GM19099 (cell line): ENCODE results near the gene CCNJL.

Source experiments
- POLR2A ChIP-seq: IDR thresholded peaks from 3 replicates; pipeline ENCODE4 v1.6.1; 2011; ENCODE audit warnings: low read depth; ENCODE audit not compliant: insufficient read length; ENCODE audit errors: extremely low read depth

Gene CCNJL

GRCh38 chr5:160303690-160304089, 8.7 kb downstream of the CCNJL start:
- TF ChIP-seq POLR2A: no peak

DNA sequence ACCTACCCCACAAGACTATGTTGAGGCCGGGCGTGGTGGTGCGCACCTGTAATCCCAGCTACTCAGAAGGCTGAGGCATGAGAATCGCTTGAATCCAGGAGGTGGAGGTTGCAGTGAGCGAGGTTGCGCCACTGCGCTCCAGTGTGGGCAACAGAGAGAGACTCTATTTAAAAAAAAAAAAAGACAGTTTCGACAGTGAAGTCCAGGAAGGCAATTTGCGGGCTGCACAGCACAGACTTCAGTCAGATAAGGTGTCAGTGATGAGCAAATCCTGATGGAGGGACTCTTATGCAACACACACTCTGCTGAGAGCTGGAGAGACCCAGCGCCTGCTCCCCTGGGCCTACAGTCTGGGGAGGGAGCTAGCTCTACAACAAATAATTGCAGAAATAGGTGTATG, 14.2 kb downstream of the CCNJL start:
- TF ChIP-seq POLR2A: no peak

DNA sequence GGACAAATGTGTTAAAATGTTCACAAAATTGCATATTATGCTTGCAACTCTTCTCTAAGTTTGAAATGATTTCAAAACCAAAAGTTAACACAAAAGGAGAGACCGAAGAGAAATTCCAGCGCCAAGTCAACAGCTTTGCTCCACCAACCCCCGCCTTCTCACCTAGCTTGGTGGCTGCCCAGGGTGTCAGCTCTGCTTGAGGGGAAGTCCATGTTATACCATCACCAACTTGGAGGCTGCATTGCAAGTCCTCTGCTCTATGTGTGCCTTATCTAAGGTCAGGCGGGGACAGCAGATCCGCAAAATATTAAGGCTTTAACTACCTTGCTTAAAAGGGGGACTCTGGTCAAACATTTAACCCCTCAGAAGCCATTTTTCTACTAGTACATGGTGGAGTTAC, 14.6 kb downstream of the CCNJL start:
- no peak for TF ChIP-seq POLR2A

- no peak for TF ChIP-seq POLR2A
These were observed 15.4 kb downstream of the CCNJL start for GRCh38 chr5:160297004-160297403.

- TF ChIP-seq POLR2A: no peak
These were observed 15.9 kb downstream of the CCNJL start for GRCh38 chr5:160296496-160296895.

DNA sequence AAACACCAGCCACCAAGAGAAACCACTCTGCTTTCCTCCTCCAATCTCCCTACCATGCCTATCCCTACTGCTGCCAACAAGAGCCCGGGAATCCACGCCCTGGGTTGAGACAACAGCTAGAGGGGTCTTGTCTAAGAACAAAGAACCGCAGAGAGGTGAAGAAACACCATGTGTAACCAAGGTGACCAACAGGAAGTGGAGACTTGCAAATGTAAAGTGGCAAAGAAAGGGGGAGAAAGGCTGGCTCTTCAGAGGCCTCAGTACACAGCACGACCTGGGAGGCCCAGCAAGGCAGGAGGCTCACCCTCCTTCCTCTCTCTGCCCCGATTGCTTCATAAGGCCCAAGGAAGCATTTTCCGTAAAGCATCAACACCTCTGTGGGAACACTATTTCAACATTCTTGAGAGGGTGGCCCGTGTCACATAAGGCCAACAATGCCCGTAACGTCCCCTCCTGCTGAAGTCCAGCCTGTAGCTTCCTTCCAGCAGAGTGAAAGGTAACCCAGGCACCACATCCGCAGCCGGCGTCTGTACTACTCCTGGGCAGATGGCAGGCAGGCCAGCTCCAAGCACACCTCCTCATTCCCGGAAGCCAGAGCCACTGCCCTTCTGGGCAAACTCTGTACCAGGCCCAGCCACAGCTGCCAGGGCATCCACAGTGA, 18.3 kb downstream of the CCNJL start:
- TF ChIP-seq POLR2A: no peak

DNA sequence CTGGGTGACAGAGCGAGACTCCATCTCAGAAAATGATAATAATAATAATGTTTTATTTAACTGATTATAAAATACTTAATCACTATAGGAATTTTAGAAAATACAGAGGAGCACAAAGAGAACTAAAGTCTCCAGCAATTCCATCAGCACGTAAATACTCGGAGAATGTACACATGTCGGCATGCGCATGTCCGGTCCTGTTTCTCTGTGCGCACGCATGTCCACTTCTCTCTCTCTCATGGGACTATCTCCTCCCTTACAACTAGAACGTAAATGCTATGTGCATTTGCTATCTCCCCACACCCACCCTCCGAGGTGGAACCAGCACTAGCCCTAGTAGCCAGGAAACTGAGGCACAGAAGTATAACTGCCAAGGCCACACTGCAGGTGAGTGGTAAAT, 19.0 kb downstream of the CCNJL start:
- TF ChIP-seq POLR2A: no peak

DNA sequence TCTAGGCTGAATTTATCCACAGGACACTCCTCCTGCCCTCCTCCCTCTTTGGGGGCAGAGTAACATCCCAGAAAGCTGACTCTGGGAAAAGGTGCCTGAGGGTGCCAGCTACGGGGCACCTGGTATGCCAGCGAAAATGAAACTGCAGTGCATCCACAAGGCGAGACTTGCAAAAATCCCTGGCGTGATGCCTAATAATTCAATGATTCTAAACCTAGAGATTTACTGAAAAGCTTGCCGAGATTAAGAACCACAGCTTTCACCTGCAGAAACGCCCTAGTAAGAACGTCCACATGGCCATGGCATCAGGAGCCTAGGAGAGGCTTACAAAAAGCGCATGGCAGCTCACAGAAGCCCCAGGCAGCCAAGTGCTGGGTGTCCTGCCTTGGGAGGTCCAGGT, 20.9 kb downstream of the CCNJL start:
- no peak for TF ChIP-seq POLR2A

- no peak for TF ChIP-seq POLR2A
These were observed 21.6 kb downstream of the CCNJL start for GRCh38 chr5:160290751-160291150.

DNA sequence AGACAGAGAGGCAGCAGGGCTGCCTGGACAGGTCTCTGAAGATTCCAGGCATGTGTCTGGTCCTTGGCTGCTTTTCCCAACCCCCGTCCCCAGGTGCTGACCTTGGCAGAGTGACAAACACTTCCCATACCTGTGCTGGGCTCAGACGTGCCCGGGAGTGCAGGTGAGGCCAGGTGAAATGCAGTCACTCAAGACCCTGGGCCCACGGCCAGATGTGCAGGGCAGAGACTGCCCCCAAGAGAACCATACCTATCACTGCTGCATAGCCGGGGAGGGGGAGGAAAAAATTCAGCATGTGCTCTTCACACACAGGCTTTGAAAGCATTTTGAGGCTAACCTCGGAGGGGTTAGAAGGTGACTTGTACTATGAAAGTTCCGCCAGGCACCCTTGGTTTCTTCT, 22.6 kb downstream of the CCNJL start:
- TF ChIP-seq POLR2A: no peak

- no peak for TF ChIP-seq POLR2A
These were observed 23.1 kb downstream of the CCNJL start for GRCh38 chr5:160289356-160289651.

DNA sequence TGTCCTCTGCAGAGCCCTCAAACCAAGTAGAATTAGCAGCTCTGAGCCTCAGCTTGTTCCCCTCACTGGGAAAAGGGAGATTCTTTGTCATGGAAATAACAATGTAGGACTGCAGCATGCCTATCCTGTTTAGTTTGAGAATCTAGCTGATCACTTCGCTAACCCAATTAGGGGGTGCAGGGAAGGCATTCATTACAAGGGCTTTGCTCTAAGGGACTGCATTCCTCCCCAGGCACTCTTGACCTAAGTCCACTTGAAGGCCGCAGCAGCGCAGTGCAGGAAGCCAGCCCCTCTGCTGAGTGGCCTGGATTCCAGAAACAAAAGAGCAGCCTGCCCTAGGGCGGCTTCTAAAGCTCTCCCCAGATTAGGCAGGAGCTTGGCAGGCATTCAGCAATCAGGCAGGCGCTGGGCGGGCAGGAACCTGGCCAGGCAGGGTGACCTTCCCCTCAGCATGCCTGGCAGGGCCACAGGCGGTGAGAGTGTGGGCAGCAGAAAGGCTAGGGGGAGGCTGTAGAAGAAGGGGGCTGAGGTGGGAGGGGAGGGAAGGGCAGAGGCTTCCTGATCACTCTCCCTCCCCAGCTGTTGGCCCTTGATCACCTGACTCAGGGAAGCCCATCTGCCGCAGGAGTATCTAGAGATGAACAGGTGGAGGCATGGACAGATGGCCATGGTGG, 24.8 kb downstream of the CCNJL start:
- no peak for TF ChIP-seq POLR2A

DNA sequence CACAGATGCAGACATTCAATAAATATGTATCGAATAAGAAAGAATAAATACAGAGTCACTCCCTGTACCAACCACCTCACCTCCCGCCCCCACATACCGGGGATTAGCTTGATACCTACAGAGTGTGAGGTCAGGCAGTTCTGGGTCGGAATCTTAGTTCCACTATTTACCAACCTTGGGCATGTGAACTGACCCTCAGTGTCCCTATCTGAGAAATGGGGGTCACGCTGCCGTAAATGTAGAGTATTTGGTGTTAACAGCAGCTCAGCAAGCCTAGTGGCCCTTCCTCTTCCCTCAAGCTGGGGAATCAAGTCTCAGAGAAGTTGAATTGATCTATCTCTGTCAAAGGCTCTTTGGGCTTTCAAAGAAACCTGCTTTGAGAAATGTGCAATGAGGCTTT, 25.4 kb downstream of the CCNJL start:
- TF ChIP-seq POLR2A: no peak

- TF ChIP-seq POLR2A: no peak
These were observed 27.0 kb downstream of the CCNJL start for GRCh38 chr5:160285316-160285715.

- TF ChIP-seq POLR2A: no peak
These were observed 28.0 kb downstream of the CCNJL start for GRCh38 chr5:160284291-160284873.

GRCh38 chr5:160281275-160281674, 31.1 kb downstream of the CCNJL start:
- TF ChIP-seq POLR2A: no peak
